ENCODE data around the gene FAHD1.
A peak's percentile ranks its signal among the peaks of the same experiment; 100 is the strongest.

FAHD1 gene

DNA sequence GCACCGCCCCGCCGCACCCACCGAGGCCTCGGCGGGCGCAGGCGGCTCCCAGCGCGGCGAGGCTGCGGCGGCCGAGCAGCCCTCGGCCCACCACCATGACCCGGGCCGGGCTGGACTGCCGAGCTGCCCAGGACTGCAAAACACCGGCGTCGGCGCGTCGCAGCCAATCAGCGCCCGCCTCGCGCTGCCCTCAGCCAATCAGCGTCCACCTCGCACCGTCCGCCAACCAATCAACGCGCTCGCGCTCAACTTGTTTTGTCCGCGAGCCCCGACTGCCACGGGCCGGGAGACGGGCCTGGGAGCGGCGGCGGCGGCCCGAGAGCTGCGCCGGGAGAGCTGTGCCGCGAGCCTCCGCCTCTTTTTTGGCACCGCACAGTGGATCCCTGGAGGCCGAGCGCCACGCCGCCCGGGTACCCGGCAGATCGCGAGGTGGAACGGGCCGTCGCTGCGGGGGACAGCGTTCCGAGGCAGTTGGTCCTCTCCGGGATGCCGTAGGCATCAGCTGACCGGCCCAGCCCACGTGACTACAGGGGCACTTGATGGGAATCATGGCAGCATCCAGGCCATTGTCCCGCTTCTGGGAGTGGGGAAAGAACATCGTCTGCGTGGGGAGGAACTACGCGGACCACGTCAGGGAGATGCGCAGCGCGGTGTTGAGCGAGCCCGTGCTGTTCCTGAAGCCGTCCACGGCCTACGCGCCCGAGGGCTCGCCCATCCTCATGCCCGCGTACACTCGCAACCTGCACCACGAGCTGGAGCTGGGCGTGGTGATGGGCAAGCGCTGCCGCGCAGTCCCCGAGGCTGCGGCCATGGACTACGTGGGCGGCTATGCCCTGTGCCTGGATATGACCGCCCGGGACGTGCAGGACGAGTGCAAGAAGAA is at the start of gene FAHD1, which contains the start of gene HAGH:
Gene FAHD1 (plus strand): TSS at position 516 of the 883 bp plus-strand sequence. CDS start 33 bp downstream, at position 549.
Gene HAGH (minus strand): TSS at position 135 of the 883 bp plus-strand sequence. CDS start 38 bp downstream, at position 97.
- DNase-seq, result peak; percentile 90

GRCh38 chr16:1777375-1778199 is 49.4 kb upstream of the FAHD1 start:
- DNase-seq, result no peak

- no peak for DNase-seq
Observed at GRCh38 chr16:1778200-1779179, 48.5 kb upstream of the FAHD1 start.

DNA sequence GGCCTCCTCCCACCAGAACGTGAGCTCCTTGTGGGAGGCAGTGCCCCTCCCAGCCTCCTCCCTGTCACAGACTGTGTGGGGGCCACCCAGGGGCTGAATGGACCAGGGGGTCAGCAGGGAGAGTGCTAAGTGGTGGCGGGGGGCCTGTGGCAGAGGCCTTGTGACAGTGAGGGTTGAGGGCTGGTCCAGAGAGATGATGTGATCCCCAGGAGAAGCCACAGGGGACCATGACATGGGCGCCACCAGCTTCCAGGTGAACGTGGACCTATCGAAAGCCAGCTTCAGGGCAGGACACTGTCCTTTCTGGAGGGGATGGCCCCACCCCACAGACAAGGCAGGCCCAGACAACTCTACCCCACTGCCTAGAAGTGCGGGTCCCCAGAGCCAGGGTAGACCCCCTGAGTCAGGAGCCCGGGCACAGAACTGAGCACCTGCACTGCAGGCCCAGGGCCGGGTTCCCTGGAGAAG is 47.7 kb upstream of the FAHD1 start:
- DNase-seq, result no peak

DNA sequence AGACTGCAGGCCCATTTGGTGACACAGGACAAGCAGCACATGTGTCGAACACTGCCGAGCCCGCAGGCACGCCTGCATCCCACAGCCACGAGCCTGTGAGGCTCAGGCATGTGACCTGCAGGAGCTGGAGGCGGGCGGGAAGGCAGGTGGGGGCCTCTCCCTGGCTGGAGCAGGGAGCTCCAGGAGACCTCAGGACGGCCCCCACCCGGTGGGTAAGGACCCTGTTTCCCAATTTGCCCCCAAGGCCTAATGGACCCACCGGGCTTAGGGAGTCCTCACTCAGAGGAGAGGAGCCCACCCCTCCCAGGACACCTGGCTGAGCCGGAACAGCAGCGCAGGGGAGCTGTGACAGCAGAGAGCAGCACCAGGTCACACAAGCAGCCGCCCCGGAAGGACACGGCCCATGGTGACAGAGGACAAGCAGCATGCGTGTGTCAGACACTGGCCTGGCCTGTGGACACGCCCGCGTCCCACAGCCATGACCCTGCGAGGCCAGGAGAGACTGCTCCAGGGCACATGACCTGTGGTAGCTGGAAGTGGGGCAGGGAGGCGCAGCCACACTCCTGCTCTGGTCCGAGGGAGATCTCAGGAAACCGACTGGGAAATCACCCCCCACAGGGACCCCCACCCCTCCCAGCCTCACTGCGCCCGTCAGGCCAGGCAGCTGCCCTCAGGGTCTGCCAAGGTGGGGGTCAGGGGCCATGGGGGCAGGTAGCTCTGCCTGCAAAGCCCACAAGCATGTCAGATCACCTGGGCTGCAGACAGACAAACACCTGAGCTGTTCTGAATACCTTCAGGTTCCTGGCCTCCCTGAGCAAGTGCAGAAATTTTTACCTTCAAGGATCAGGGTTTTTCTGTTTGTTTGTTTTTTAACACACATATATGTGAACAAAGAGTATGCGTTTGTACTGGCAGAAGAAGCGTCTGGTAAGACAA is 47.0 kb upstream of the FAHD1 start:
- DNase-seq, result no peak

GRCh38 chr16:1780677-1781072 is 46.3 kb upstream of the FAHD1 start:
- no peak for DNase-seq

GRCh38 chr16:1781254-1781653 is 45.8 kb upstream of the FAHD1 start:
- DNase-seq, result no peak

DNA sequence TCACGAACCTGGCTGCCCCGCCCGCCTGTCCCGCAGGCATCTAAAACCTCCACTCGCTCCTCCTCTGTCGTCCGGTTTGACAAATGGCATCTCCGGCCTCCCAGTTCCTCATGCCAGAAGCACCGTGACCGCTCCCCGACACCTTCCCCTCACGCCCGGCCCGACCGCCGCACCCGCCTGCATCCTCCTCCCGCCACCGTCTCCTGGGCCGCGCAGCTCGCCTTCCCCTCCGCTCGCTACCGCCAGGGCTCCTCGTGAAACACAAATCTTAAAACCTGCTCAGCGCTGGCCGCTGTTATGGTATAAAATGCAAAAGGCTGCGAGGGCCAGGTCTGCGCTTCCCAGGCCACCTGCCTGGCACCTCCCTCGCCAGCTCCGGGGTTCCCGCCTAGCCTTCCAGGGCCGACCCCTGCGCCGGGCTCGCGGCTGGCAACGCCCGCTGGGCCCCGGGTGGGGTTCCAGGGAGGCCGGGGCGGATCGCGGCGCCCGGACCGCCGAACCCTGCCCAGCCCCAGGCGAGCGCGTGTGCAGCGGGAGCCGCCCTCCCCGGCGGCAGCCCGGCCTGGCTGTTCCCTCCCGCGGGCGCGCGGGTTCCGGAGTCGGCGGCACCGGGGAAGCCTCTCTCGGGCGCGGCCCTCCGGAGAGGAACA is 45.1 kb upstream of the FAHD1 start:
- peak; percentile 46 for DNase-seq

DNA sequence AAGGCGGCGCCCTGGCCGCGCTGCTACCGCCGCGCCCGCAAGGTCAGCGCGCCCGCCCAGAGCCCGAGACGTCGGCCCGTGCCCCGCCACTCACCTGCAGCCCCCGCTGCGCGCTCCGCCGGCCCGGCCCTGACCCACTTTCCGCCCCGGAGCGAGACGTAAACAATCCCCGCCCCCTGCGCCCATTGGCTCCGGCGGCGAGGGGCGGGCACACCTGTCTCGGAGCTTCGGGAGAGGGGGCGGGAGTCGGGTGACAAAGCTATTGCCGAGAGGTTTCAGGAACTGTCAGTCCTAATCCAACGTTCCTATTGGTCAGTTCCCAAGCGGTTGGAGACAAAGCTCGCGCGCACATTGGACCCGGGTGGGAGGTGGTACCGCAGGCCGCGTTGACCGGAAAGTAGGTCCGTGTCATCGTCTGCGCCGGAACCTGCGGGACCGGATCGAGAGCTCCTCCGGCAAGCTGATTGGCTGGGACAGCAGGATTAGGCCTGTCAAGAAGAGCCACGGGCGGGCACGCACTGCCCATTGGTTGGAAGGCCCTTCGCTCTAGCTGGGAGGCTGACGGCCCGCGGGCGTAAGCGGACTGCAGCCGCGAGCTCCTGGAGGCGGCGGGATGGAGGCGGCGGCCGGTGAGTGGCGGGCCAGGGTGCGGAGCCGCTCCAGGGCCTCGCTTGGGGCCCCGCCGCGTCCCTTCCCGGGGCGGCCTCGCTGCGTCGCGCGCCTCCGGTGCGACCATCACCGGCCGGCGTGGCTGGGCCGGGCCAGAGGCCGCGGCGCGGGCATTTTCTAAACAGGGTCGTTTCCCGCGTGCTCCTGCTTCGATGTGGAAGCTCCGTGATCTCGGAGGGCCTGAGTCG is 44.4 kb upstream of the FAHD1 start, which contains the start of the genes NUBP2 and SPSB3:
Gene NUBP2 (plus strand): TSS at position 553 of the 857 bp plus-strand sequence. CDS start 61 bp downstream, at position 614.
Gene SPSB3 (minus strand): TSS at position 164 of the 857 bp plus-strand sequence. CDS start 1,088 bp downstream, outside the sequence.
- peak; percentile 95 for DNase-seq

- DNase-seq, result no peak
Observed at GRCh38 chr16:1784977-1785845, 41.8 kb upstream of the FAHD1 start.

GRCh38 chr16:1785846-1786170 is 41.2 kb upstream of the FAHD1 start:
- DNase-seq, result no peak

DNA sequence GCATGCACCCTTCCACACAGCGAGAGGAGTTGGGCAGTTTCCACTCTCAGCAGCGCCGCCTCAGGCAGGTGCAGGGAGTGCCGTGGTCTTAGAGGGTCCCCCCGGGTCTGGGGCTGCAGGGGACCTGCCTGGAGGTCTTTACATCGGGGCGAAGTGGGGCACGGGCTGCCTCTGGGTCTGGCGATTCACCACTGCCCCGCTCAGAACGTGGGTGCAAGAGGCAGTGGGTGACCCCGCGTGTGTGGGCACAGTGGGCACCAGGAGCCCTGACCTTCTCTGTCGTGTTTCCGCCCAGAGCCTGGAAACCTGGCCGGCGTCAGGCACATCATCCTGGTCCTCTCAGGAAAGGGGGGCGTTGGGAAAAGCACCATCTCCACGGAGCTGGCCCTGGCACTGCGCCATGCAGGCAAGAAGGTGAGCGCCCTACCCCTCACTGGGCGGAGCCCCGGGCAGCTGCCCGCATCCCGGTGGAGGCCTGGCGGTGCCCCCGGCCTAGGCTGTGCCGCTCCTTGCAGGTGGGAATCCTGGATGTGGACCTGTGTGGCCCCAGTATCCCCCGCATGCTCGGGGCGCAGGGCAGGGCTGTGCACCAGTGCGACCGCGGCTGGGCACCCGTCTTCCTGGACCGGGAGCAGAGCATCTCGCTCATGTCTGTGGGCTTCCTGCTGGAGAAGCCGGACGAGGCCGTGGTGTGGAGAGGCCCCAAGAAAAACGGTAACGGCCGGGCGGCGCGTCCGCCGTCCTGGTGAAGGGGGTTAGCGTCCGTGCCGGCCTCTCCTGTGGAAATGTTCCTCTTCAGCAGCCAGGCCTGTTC is 40.6 kb upstream of the FAHD1 start:
- peak; percentile 13 for DNase-seq

DNA sequence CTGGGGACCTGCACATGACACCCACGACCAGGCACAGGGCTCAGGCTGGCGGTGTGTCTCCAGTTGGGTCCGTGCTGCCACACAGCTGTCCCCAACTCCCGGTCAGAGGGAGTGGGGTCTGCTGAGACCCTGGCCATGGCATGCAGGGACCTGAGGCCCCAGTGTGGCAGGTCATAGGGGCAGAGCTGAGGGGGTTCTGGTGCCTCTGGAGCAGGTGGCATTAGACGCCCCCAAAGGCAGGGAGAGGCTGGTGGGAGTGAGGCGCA is 40.0 kb upstream of the FAHD1 start:
- DNase-seq, result no peak

- DNase-seq, result no peak
Observed at GRCh38 chr16:1787322-1788094, 39.5 kb upstream of the FAHD1 start.

- DNase-seq, result no peak
Observed at GRCh38 chr16:1788095-1788707, 38.8 kb upstream of the FAHD1 start.

DNA sequence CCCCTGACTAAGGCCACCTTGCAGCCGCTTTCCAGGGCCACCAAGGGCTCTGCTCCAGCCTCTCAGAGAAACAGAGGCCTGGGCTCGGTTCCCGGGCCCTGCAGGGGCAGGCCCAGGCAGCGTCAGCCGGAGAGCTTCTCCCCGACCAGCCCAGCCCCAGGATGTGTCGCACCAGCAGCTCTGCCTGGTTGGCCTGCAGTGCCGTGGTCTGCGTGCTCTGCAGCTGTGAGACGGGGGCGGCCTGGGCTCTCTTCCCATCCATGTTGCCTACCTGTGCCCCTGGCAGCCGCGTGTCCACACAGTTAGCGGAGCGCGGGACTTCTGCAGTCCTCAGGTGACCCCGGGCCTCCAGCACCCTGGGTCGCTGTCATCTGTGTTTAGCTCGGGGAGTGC is 38.3 kb upstream of the FAHD1 start:
- DNase-seq, result no peak

- no peak for DNase-seq
Observed at GRCh38 chr16:1789643-1790045, 37.4 kb upstream of the FAHD1 start.
